ENCODE results near the gene TSEN54. TPM values are rescaled to one million over a fixed set of nuclear protein-coding genes. Genes with fewer than 3 reads are reported as not detected.

Gene TSEN54
- total RNA-seq, 1 experiment from 2014 or later = 87.3 TPM

GRCh38 chr17:75500419-75501216 is 15.7 kb upstream of the TSEN54 start:
- ChIA-PET CTCF (no interaction called here), POLR2A (no interaction called here), RAD21 (ENCODE audit: low non-redundant PET in 1 of 2, low total read pairs in 2 of 2, uncharacterized antibody in 2 of 2, unreplicated experiment in 2 of 2) (no interaction called here)
- Histone ChIP-seq H3K4me1 (ENCODE audit: control insufficient read depth in 1 of 2, insufficient read depth in 2 of 2, low read length in 2 of 2) (no peaks in the 10 kb centered on the region), H3K4me3 (replicated peaks in 1 of 2; ENCODE audit: low read depth in 1 of 2, low read length in 2 of 2) (no peak overlapping the region), H3K27ac (ENCODE audit: low read depth, low read length) (no peak overlapping the region), H4K20me1 (ENCODE audit: insufficient read depth) (no peaks in the 10 kb centered on the region), H3K36me3 (ENCODE audit: control insufficient read depth in 1 of 2, insufficient read depth in 2 of 2, low read length in 2 of 2) (peaks cover 16 to 17% of the 10 kb centered on the region in 2 experiments; a peak in 3 of 4 replicates), H2AFZ (ENCODE audit: low read depth, low read length, poor library complexity, severe bottlenecking) (no peak overlapping the region), H3K27me3 (ENCODE audit: insufficient read depth, low read length) (no peaks in the 10 kb centered on the region), H3K9me2 (ENCODE audit: insufficient read depth) (no peaks in the 10 kb centered on the region), H3K9ac (ENCODE audit: low read length) (no peak overlapping the region), H3K9me3 (ENCODE audit: control insufficient read depth in 1 of 2, insufficient read depth in 1 of 2, low read depth in 1 of 2, low read length in 2 of 2) (no peaks in the 10 kb centered on the region), H3K4me2 (ENCODE audit: low read length) (no peak overlapping the region), H3K79me2 (ENCODE audit: insufficient read depth, low read length) (no peaks in the 10 kb centered on the region)
- ATAC-seq (no peak), DNase-seq (ENCODE audit: low read depth, low spot score) (no peak)
- TSS peak; percentile 23 for BruUV-seq (replicated peaks)
- TF ChIP-seq ZNF274 (IDR thresholded peaks at IDR 0.05; ENCODE audit: low read depth, low read length) = no peak
- TF ChIP-seq RAD21 (IDR thresholded peaks at IDR 0.05; ENCODE audit: low read depth) = no peak
- TF ChIP-seq POLR2AphosphoS5 (IDR thresholded peaks at IDR 0.05; ENCODE audit: low read depth, low read length) = no peak
- no peak for TF ChIP-seq ZBTB33 (IDR thresholded peaks at IDR 0.05; ENCODE audit: extremely low read depth, insufficient replicate concordance, low read length)
- no peak for TF ChIP-seq CTCF (IDR thresholded peaks at IDR 0.05 in 2 of 3, conservative IDR thresholded peaks at IDR 0.05 in 1 of 3; ENCODE audit: borderline replicate concordance in 1 of 3, insufficient read depth in 1 of 3, low read depth in 2 of 3, low read length in 2 of 3)
- no peak for TF ChIP-seq JUND (IDR thresholded peaks at IDR 0.05)
- no peak for TF ChIP-seq ATF3 (IDR thresholded peaks at IDR 0.05)
- no peak for TF ChIP-seq SP1 (IDR thresholded peaks at IDR 0.05; ENCODE audit: low read depth)
- no peak for TF ChIP-seq MAX (IDR thresholded peaks at IDR 0.05)
- TF ChIP-seq CEBPB (IDR thresholded peaks at IDR 0.05; ENCODE audit: low read depth) = no peak
- no peak for TF ChIP-seq REST (IDR thresholded peaks at IDR 0.05; ENCODE audit: low read depth)
- no peak for TF ChIP-seq EZH2 (IDR thresholded peaks at IDR 0.05)
- intact Hi-C loops (cut with micrococcal nuclease) = no loop called here
